ENCODE data around the gene CHAT. TPM values are rescaled to one million over a fixed set of nuclear protein-coding genes. Genes with fewer than 3 reads are reported as not detected.

Gene CHAT
- total RNA-seq, 2 donors from 2014 or later, result not detected

- no peak for TF ChIP-seq CTCF (IDR thresholded peaks at IDR 0.05)
- Histone ChIP-seq H3K4me3 (no peak overlapping the region), H3K4me1 (ENCODE audit: control insufficient read depth in 1 of 2, low read depth in 2 of 2) (no peaks in the 10 kb centered on the region), H3K27ac (no peak overlapping the region), H3K27me3 (replicated peaks; ENCODE audit: insufficient read depth) (no peaks in the 10 kb centered on the region), H3K36me3 (no peaks in the 10 kb centered on the region), H3K9me3 (no peaks in the 10 kb centered on the region)
- no peak for DNase-seq (ENCODE audit: low spot score)
- ATAC-seq (ENCODE audit: insufficient number of reproducible peaks, low FRiP score, low read depth), result no peak
These were observed 13.9 kb downstream of the CHAT start for GRCh38 chr10:49627644-49628247.

DNA sequence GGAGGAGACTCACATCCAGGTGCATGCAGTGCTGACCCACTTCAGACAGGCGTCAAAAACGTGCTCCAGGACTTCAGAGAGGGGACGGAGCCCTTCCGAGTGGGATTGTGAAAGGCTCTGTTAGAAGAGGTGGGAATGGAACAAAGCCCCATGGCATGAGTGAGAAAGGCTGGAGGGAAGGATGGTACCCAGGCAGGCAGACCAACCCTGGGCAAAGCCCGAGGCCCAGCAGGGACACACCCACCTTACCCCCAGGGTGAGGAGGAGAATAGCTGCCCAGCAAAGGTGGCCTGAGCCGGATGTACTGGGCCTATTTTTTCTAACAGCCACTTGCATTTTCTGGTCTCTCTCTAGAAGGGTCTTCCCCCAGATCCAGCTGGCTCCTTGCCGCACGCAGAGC is 14.8 kb downstream of the CHAT start:
- Histone ChIP-seq H3K27me3 (replicated peaks; ENCODE audit: insufficient read depth) (no peaks in the 10 kb centered on the region), H3K4me1 (ENCODE audit: control insufficient read depth in 1 of 2, low read depth in 2 of 2) (no peaks in the 10 kb centered on the region), H3K9me3 (no peaks in the 10 kb centered on the region), H3K27ac (no peak overlapping the region), H3K36me3 (no peaks in the 10 kb centered on the region), H3K4me3 (no peak overlapping the region)
- TF ChIP-seq CTCF (IDR thresholded peaks at IDR 0.05), result no peak
- ATAC-seq (ENCODE audit: insufficient number of reproducible peaks, low FRiP score, low read depth) (no peak), DNase-seq (ENCODE audit: low spot score) (no peak)

GRCh38 chr10:49629431-49629881 is 15.6 kb downstream of the CHAT start:
- no peaks in the 10 kb centered on the region for H3K4me1 ChIP-seq (ENCODE audit: control insufficient read depth in 1 of 2, low read depth in 2 of 2)
- H3K9me3 ChIP-seq, result no peaks in the 10 kb centered on the region
- no peaks in the 10 kb centered on the region for H3K36me3 ChIP-seq
- no peak for DNase-seq (ENCODE audit: low spot score)
- no peak overlapping the region for H3K27ac ChIP-seq
- no peak for TF ChIP-seq CTCF (IDR thresholded peaks at IDR 0.05)
- ATAC-seq (ENCODE audit: insufficient number of reproducible peaks, low FRiP score, low read depth), result no peak
- H3K27me3 ChIP-seq (replicated peaks; ENCODE audit: insufficient read depth), result no peaks in the 10 kb centered on the region
- H3K4me3 ChIP-seq, result no peak overlapping the region

- Histone ChIP-seq H3K36me3 (no peaks in the 10 kb centered on the region), H3K9me3 (no peaks in the 10 kb centered on the region), H3K27ac (no peak overlapping the region), H3K27me3 (replicated peaks; ENCODE audit: insufficient read depth) (no peaks in the 10 kb centered on the region), H3K4me1 (ENCODE audit: control insufficient read depth in 1 of 2, low read depth in 2 of 2) (no peaks in the 10 kb centered on the region), H3K4me3 (no peak overlapping the region)
- TF ChIP-seq CTCF (IDR thresholded peaks at IDR 0.05), result no peak
- no peak for ATAC-seq (ENCODE audit: insufficient number of reproducible peaks, low FRiP score, low read depth)
- DNase-seq (ENCODE audit: low spot score), result no peak
These were observed 18.1 kb downstream of the CHAT start for GRCh38 chr10:49631975-49632374.

- Histone ChIP-seq H3K27me3 (replicated peaks; ENCODE audit: insufficient read depth) (no peaks in the 10 kb centered on the region), H3K36me3 (no peaks in the 10 kb centered on the region), H3K4me1 (ENCODE audit: control insufficient read depth in 1 of 2, low read depth in 2 of 2) (no peaks in the 10 kb centered on the region), H3K27ac (no peak overlapping the region), H3K9me3 (no peaks in the 10 kb centered on the region), H3K4me3 (no peak overlapping the region)
- no peak for DNase-seq (ENCODE audit: low spot score)
- TF ChIP-seq CTCF (IDR thresholded peaks at IDR 0.05), result no peak
- no peak for ATAC-seq (ENCODE audit: insufficient number of reproducible peaks, low FRiP score, low read depth)
These were observed 18.8 kb downstream of the CHAT start for GRCh38 chr10:49632406-49633317.

Data from thoracic aorta (tissue), 2 donors.